ENCODE data around the gene RSPO4.

RSPO4 gene

GRCh38 chr20:925516-925915 lies 76.6 kb downstream of the RSPO4 start:
- no peak overlapping the region for H3K4me3 ChIP-seq (ENCODE audit: control insufficient read depth, low read depth, low read length)
- TF ChIP-seq CTCF (conservative IDR thresholded peaks at IDR 0.05; ENCODE audit: control insufficient read depth, insufficient read depth, low read depth, low read length): no peak
- DNase-seq (ENCODE audit: low read depth): no peak

- no peak for TF ChIP-seq CTCF (conservative IDR thresholded peaks at IDR 0.05; ENCODE audit: control insufficient read depth, insufficient read depth, low read depth, low read length)
- H3K4me3 ChIP-seq (ENCODE audit: control insufficient read depth, low read depth, low read length): no peak overlapping the region
- DNase-seq (ENCODE audit: low read depth): no peak
Measured at GRCh38 chr20:924639-925038, 77.5 kb downstream of the RSPO4 start.

- no peak for DNase-seq (ENCODE audit: low read depth)
Measured at GRCh38 chr20:922781-923180, 79.3 kb downstream of the RSPO4 start.

GRCh38 chr20:921068-921467 lies 81.0 kb downstream of the RSPO4 start:
- no peak for TF ChIP-seq CTCF (conservative IDR thresholded peaks at IDR 0.05; ENCODE audit: control insufficient read depth, insufficient read depth, low read depth, low read length)
- DNase-seq (ENCODE audit: low read depth): no peak
- H3K4me3 ChIP-seq (ENCODE audit: control insufficient read depth, low read depth, low read length): no peak overlapping the region

More at GRCh38 chr20:922781-923180, 79.3 kb downstream of the RSPO4 start:
- H3K4me3 ChIP-seq (ENCODE audit: control insufficient read depth, low read depth, low read length): no peak overlapping the region
- no peak for TF ChIP-seq CTCF (conservative IDR thresholded peaks at IDR 0.05; ENCODE audit: control insufficient read depth, insufficient read depth, low read depth, low read length)

GRCh38 chr20:920311-920710 lies 81.8 kb downstream of the RSPO4 start:
- no peak for TF ChIP-seq CTCF (conservative IDR thresholded peaks at IDR 0.05; ENCODE audit: control insufficient read depth, insufficient read depth, low read depth, low read length)
- no peak overlapping the region for H3K4me3 ChIP-seq (ENCODE audit: control insufficient read depth, low read depth, low read length)
- DNase-seq (ENCODE audit: low read depth): peak; percentile 14

- no peak for TF ChIP-seq CTCF (conservative IDR thresholded peaks at IDR 0.05; ENCODE audit: control insufficient read depth, insufficient read depth, low read depth, low read length)
Measured at GRCh38 chr20:919491-919916, 82.6 kb downstream of the RSPO4 start.

GRCh38 chr20:917416-917815 lies 84.7 kb downstream of the RSPO4 start:
- no peak overlapping the region for H3K4me3 ChIP-seq (ENCODE audit: control insufficient read depth, low read depth, low read length)
- TF ChIP-seq CTCF (conservative IDR thresholded peaks at IDR 0.05; ENCODE audit: control insufficient read depth, insufficient read depth, low read depth, low read length): no peak
- DNase-seq (ENCODE audit: low read depth): no peak

More at GRCh38 chr20:919491-919916, 82.6 kb downstream of the RSPO4 start:
- H3K4me3 ChIP-seq (ENCODE audit: control insufficient read depth, low read depth, low read length): no peak overlapping the region
- DNase-seq (ENCODE audit: low read depth): no peak
